ENCODE results near the gene HCFC1.

Gene HCFC1

GRCh38 chrX:153938226-153938786 is 33.3 kb downstream of the HCFC1 start:
- no peak for DNase-seq (ENCODE audit: low read depth)

- DNase-seq (ENCODE audit: low read depth): no peak
Observed at GRCh38 chrX:153937056-153937455, 34.6 kb downstream of the HCFC1 start.

GRCh38 chrX:153935326-153935851 is 36.2 kb downstream of the HCFC1 start:
- no peak for DNase-seq (ENCODE audit: low read depth)

- peak; percentile 51 for DNase-seq (ENCODE audit: low read depth)
Observed at GRCh38 chrX:153934762-153935325, 36.8 kb downstream of the HCFC1 start, which contains the start of gene NAA10. TSS of gene NAA10 (minus strand) at chrX:153935037. CDS start at chrX:153934904, 133 bp downstream.

GRCh38 chrX:153934148-153934761 is 37.4 kb downstream of the HCFC1 start:
- no peak for DNase-seq (ENCODE audit: low read depth)

GRCh38 chrX:153933748-153934147 is 37.9 kb downstream of the HCFC1 start:
- no peak for DNase-seq (ENCODE audit: low read depth)

- no peak for DNase-seq (ENCODE audit: low read depth)
Observed at GRCh38 chrX:153932220-153932915, 39.2 kb downstream of the HCFC1 start.

GRCh38 chrX:153931748-153932147 is 39.9 kb downstream of the HCFC1 start:
- DNase-seq (ENCODE audit: low read depth): no peak

GRCh38 chrX:153931151-153931550 is 40.5 kb downstream of the HCFC1 start:
- DNase-seq (ENCODE audit: low read depth): no peak

GRCh38 chrX:153930011-153930910 is 41.4 kb downstream of the HCFC1 start:
- DNase-seq (ENCODE audit: low read depth): no peak

GRCh38 chrX:153929576-153929975 is 42.0 kb downstream of the HCFC1 start:
- DNase-seq (ENCODE audit: low read depth): no peak

- no peak for DNase-seq (ENCODE audit: low read depth)
Observed at GRCh38 chrX:153928846-153929245, 42.8 kb downstream of the HCFC1 start.

GRCh38 chrX:153927922-153928760 is 43.5 kb downstream of the HCFC1 start:
- DNase-seq (ENCODE audit: low read depth): peak; percentile 94

GRCh38 chrX:153927672-153927921 is 44.0 kb downstream of the HCFC1 start:
- DNase-seq (ENCODE audit: low read depth): no peak

GRCh38 chrX:153926858-153927671 is 44.6 kb downstream of the HCFC1 start:
- DNase-seq (ENCODE audit: low read depth): peak; percentile 86

GRCh38 chrX:153926552-153926857 is 45.1 kb downstream of the HCFC1 start:
- no peak for DNase-seq (ENCODE audit: low read depth)

GRCh38 chrX:153925739-153926551 is 45.7 kb downstream of the HCFC1 start, which contains the start of gene ARHGAP4:
TSS of gene ARHGAP4 (minus strand) at chrX:153926264. CDS start at chrX:153926202, 62 bp downstream.
- DNase-seq (ENCODE audit: low read depth): peak; percentile 40

GRCh38 chrX:153925387-153925738 is 46.3 kb downstream of the HCFC1 start:
- DNase-seq (ENCODE audit: low read depth): no peak

GRCh38 chrX:153924149-153924861 is 47.3 kb downstream of the HCFC1 start:
- DNase-seq (ENCODE audit: low read depth): peak; percentile 39

Measured in T-helper 22 cell (primary cell).